H1 (cell line): ENCODE measurements around the gene TMEM89.

Experiments used
- ATF3 ChIP-seq: IDR thresholded peaks from 2 replicates; pipeline ENCODE4 v1.6.1; 2011; ENCODE audit warnings: low read depth, mild to moderate bottlenecking, low read length; ENCODE audit not compliant: insufficient read depth
- CHD2 ChIP-seq: IDR thresholded peaks from 2 replicates; pipeline ENCODE4 v1.6.1; 2012; ENCODE audit warnings: low read length, improper control_type of control experiment
- CHD7 ChIP-seq: fragments of 300-600 bp; sonication (generic); IDR thresholded peaks from 2 replicates; pipeline ENCODE4 v1.7.1; 2012; ENCODE audit warnings: low read length, moderate library complexity, mild to moderate bottlenecking, inconsistent platforms; ENCODE audit not compliant: insufficient replicate concordance
- CTCF ChIP-seq, 3 experiments: IDR thresholded peaks; 1 replicate in 2 of 3; 2 replicates in 1 of 3; pipeline versions ENCODE4 v1.5.1 to v1.6.1; 2011; ENCODE audit warnings: low read length in 3 of 3, mild to moderate bottlenecking in 3 of 3, inconsistent platforms in 2 of 3, low read depth in 1 of 3, moderate library complexity in 1 of 3; ENCODE audit not compliant: insufficient read depth in 1 of 3; ENCODE audit errors: control extremely low read depth in 1 of 3
- EZH2 ChIP-seq: fragments of 200-600 bp; sonication (generic); IDR thresholded peaks from 2 replicates; pipeline ENCODE4 v1.7.1; 2012; ENCODE audit warnings: low read depth, mild to moderate bottlenecking, moderate library complexity, low read length, inconsistent platforms; ENCODE audit not compliant: severe bottlenecking
- FOSL1 ChIP-seq: IDR thresholded peaks from 2 replicates; pipeline ENCODE4 v1.6.1; 2011; ENCODE audit warnings: mild to moderate bottlenecking, low read depth, low read length, moderate library complexity; ENCODE audit not compliant: insufficient read depth
- GABPA ChIP-seq: IDR thresholded peaks from 2 replicates; pipeline ENCODE4 v1.6.1; 2011; ENCODE audit warnings: mild to moderate bottlenecking, low read length, moderate library complexity, borderline replicate concordance; ENCODE audit not compliant: insufficient read depth
- NRF1 ChIP-seq: IDR thresholded peaks from 2 replicates; pipeline ENCODE4 v1.6.1; 2011; ENCODE audit warnings: mild to moderate bottlenecking, low read depth, low read length, improper control_type of control experiment
- POLR2A ChIP-seq, 2 experiments: IDR thresholded peaks; 1 replicate in 1 of 2; 2 replicates in 1 of 2; pipeline ENCODE4 v1.6.1; 2011; ENCODE audit warnings: low read depth in 2 of 2, low read length in 2 of 2, mild to moderate bottlenecking in 2 of 2; ENCODE audit errors: control extremely low read depth in 1 of 2
- SP1 ChIP-seq: IDR thresholded peaks from 2 replicates; pipeline ENCODE4 v1.6.1; 2011; ENCODE audit warnings: low read depth, low read length
- SRF ChIP-seq: IDR thresholded peaks from 2 replicates; pipeline ENCODE4 v1.6.1; 2011; ENCODE audit warnings: mild to moderate bottlenecking, low read depth, low read length, moderate library complexity
- TEAD4 ChIP-seq: IDR thresholded peaks from 2 replicates; pipeline ENCODE4 v1.6.1; 2012; ENCODE audit warnings: low read depth, low read length, inconsistent platforms, mixed read lengths
- ZNF274 ChIP-seq: IDR thresholded peaks from 2 replicates; pipeline ENCODE4 v1.7.0; 2012; ENCODE audit warnings: low read length, borderline replicate concordance; ENCODE audit errors: extremely low read depth

- no peak; a peak in 2 of 3 replicates for TF ChIP-seq POLR2A (IDR thresholded peaks at IDR 0.05; ENCODE audit: control extremely low read depth in 1 of 2, low read depth in 2 of 2, low read length in 2 of 2)
- TF ChIP-seq CTCF (IDR thresholded peaks at IDR 0.05; ENCODE audit: control extremely low read depth in 1 of 3, insufficient read depth in 1 of 3, low read depth in 1 of 3, low read length in 3 of 3), result no peak
- no peak for TF ChIP-seq NRF1
- TF ChIP-seq ATF3, result no peak
- no peak for TF ChIP-seq SRF
- no peak for TF ChIP-seq FOSL1
- no peak for TF ChIP-seq TEAD4
- TF ChIP-seq ZNF274, result no peak
- TF ChIP-seq GABPA, result no peak
- no peak for TF ChIP-seq SP1
- no peak for TF ChIP-seq CHD7
- no peak for TF ChIP-seq EZH2
- TF ChIP-seq CHD2, result no peak
Measured at GRCh38 chr3:48594417-48595049, 27.0 kb downstream of the TMEM89 start.
